B cell (primary cell): Measurements from ENCODE around the gene ANO2. TPM values are rescaled to one million over a fixed set of nuclear protein-coding genes. Genes with fewer than 3 reads are reported as not detected.

ENCODE experiments used
- ATAC-seq: fragments of 200-7000 bp; cut with Tn5 transposase; one replicate; pipeline ENCODE4 v1.10.0; 2021; ENCODE audit warnings: low read depth, mild to moderate bottlenecking, moderate number of reproducible peaks, moderate library complexity
- CTCF ChIA-PET: fragments of 350-600 bp; sonication (Branson Sonifier 250); formaldehyde crosslinking; loops from one replicate; lab custom pipeline; 2021; ENCODE audit warnings: antibody characterized with exemption, inconsistent platforms; lab: Charles Lee
- POLR2A ChIA-PET: fragments of 350-600 bp; sonication (Branson Sonifier 250); formaldehyde crosslinking; loops from one replicate; lab custom pipeline; 2021; ENCODE audit warnings: antibody characterized with exemption; lab: Charles Lee
- DNase-seq: peaks from one replicate; pipeline ENCODE4 v3.0.0; 2013
- H2AFZ ChIP-seq: 2 replicates; pipeline ENCODE4 v1.6.1; 2012; ENCODE audit warnings: mild to moderate bottlenecking, low read depth, low read length; ENCODE audit not compliant: insufficient read depth, poor library complexity, severe bottlenecking
- H3K27ac ChIP-seq, 2 donors: 1 replicate in 1 of 2; 2 replicates in 1 of 2; pipeline ENCODE4 v1.5.1; 2012 to 2013; ENCODE audit warnings: low read length in 2 of 2, mild to moderate bottlenecking in 2 of 2, moderate library complexity in 1 of 2
- H3K27me3 ChIP-seq, 4 experiments: fragments of 200-600 bp in 1 of 4; sonication (generic) in 1 of 4; replicated peaks in 1 of 4; 1 replicate in 2 of 4; 2 replicates in 2 of 4; pipeline versions ENCODE4 v1.6.1 to v1.7.0; 2013 to 2016; ENCODE audit warnings: low read length in 3 of 4, mild to moderate bottlenecking in 2 of 4, mixed read lengths in 1 of 4, moderate library complexity in 1 of 4; ENCODE audit not compliant: insufficient read depth in 4 of 4, control insufficient read depth in 3 of 4; ENCODE audit errors: control extremely low read depth in 1 of 4
- H3K36me3 ChIP-seq, 2 experiments: replicated peaks in 1 of 2; 1 replicate in 1 of 2; 2 replicates in 1 of 2; pipeline versions ENCODE4 v1.6.1 to v1.7.1; 2013; ENCODE audit warnings: low read length in 1 of 2; ENCODE audit not compliant: insufficient read depth in 2 of 2, control insufficient read depth in 1 of 2; ENCODE audit errors: control extremely low read depth in 1 of 2, extremely low read depth in 1 of 2
- H3K4me1 ChIP-seq, 2 donors: fragments of 200-600 bp in 1 of 2; sonication (generic) in 1 of 2; 1 replicate in 1 of 2; 2 replicates in 1 of 2; pipeline versions ENCODE4 v1.5.1 to v1.6.1; 2013 to 2017; ENCODE audit warnings: low read length in 2 of 2; ENCODE audit not compliant: control insufficient read depth in 2 of 2, insufficient read depth in 2 of 2
- H3K4me2 ChIP-seq: replicated peaks from 2 replicates; pipeline ENCODE3; 2012; ENCODE audit warnings: mild to moderate bottlenecking, low read depth, low read length; ENCODE audit not compliant: poor library complexity, severe bottlenecking
- H3K4me3 ChIP-seq, 5 experiments: fragments of 200-600 bp in 1 of 5; sonication (generic) in 1 of 5; 1 replicate in 3 of 5; 2 replicates in 2 of 5; pipeline versions ENCODE4 v1.5.1 to v1.7.0; 2011 to 2016; ENCODE audit warnings: low read length in 4 of 5, mild to moderate bottlenecking in 4 of 5, low read depth in 2 of 5, control low read depth in 1 of 5, moderate library complexity in 1 of 5; ENCODE audit not compliant: insufficient read depth in 1 of 5; ENCODE audit errors: control extremely low read depth in 1 of 5, extremely low read depth in 1 of 5
- H3K79me2 ChIP-seq: fragments of 200-600 bp; sonication (generic); one replicate; pipeline ENCODE4 v1.6.0; 2016; ENCODE audit warnings: low read length; ENCODE audit not compliant: control insufficient read depth, insufficient read depth
- H3K9ac ChIP-seq: fragments of 200-600 bp; sonication (generic); 2 replicates; pipeline ENCODE4 v1.6.1; 2017; ENCODE audit warnings: mild to moderate bottlenecking, low read length, moderate library complexity
- H3K9me3 ChIP-seq, 3 donors: one replicate each; pipeline versions ENCODE4 v1.6.1 to v1.7.1; 2013; ENCODE audit warnings: low read length in 2 of 3; ENCODE audit not compliant: control insufficient read depth in 2 of 3, insufficient read depth in 1 of 3; ENCODE audit errors: control extremely low read depth in 1 of 3
- H4K20me1 ChIP-seq: 2 replicates; pipeline ENCODE4 v1.6.0; 2012; ENCODE audit warnings: mild to moderate bottlenecking, low read length; ENCODE audit not compliant: insufficient read depth, control insufficient read depth, poor library complexity, severe bottlenecking
- H3K27ac Mint-ChIP-seq: one replicate; pipeline ENCODE4 v1.8.0; 2021; ENCODE audit warnings: mixed read lengths
- H3K27me3 Mint-ChIP-seq: one replicate; pipeline ENCODE4 v1.8.0; 2021; ENCODE audit warnings: mixed read lengths
- H3K4me1 Mint-ChIP-seq: one replicate; pipeline ENCODE4 v1.8.0; 2021; ENCODE audit warnings: mixed read lengths
- H3K4me3 Mint-ChIP-seq: one replicate; pipeline ENCODE4 v1.8.0; 2021; ENCODE audit warnings: mixed read lengths
- H3K9me3 Mint-ChIP-seq: one replicate; pipeline ENCODE4 v1.8.0; 2022; ENCODE audit warnings: mixed read lengths; ENCODE audit not compliant: insufficient read depth
- CTCF ChIP-seq: fragments of 200-600 bp; IDR thresholded peaks from one replicate; pipeline ENCODE4 v1.8.0; 2022; ENCODE audit warnings: antibody characterized with exemption, mild to moderate bottlenecking
- EZH2 ChIP-seq: IDR thresholded peaks from 2 replicates; pipeline ENCODE4 v1.6.1; 2012; ENCODE audit warnings: borderline replicate concordance, low read depth, mild to moderate bottlenecking, moderate library complexity, low read length; ENCODE audit not compliant: insufficient read depth, poor library complexity, severe bottlenecking
- WGBS: methylation state at CpG from one replicate; pipeline ENCODE4 v1.1.5; 2013; ENCODE audit warnings: missing lambda C conversion rate; ENCODE audit not compliant: insufficient coverage; 5-methylcytosine and 5-hydroxymethylcytosine counted together
- intact Hi-C: fragments of 100-400 bp; cut with micrococcal nuclease; formaldehyde crosslinking; loops from one replicate; pipeline ENCODE4 v1.10.0; 2022
- polyA plus RNA-seq: library from polyadenylated mRNA; depleted of rRNA; stranded (reverse); fragments of >200 nt; gene quantifications from 2 replicates; pipeline ENCODE4 v1.2.3, GENCODE V29; 2012
- total RNA-seq, 2 donors: library from RNA; stranded (reverse); fragments of 120-200 nt in 1 of 2; gene quantifications; 1 replicate in 1 of 2; 2 replicates in 1 of 2; pipeline versions ENCODE4 v1.2.3 to v1.2.4, GENCODE V29; 2013 to 2022

ANO2 gene
- total and polyA plus RNA-seq, 2 donors (not counting 1 experiment from before 2014, with no cell fraction given), result not detected

- no peaks in the 10 kb centered on the region for H3K9me3 Mint-ChIP-seq
Observed at GRCh38 chr12:5899675-5900074, 45.4 kb downstream of the ANO2 start.

GRCh38 chr12:5898874-5899273 is 46.2 kb downstream of the ANO2 start:
- Histone ChIP-seq H2AFZ (no peak overlapping the region), H3K4me2 (no peak overlapping the region), H3K9me3 (no peaks in the 10 kb centered on the region), H3K4me3 (no peak overlapping the region), H3K36me3 (no peaks in the 10 kb centered on the region), H3K9ac (no peak overlapping the region), H4K20me1 (no peaks in the 10 kb centered on the region), H3K79me2 (no peaks in the 10 kb centered on the region), H3K4me1 (no peaks in the 10 kb centered on the region), H3K27me3 (peaks cover 0 to 9% (median 0%) of the 10 kb centered on the region in 4 experiments), H3K27ac (no peak overlapping the region)
- H3K4me3 Mint-ChIP-seq, result no peak overlapping the region
- H3K4me1 Mint-ChIP-seq, result no peaks in the 10 kb centered on the region
- CTCF ChIA-PET, result interaction anchor here (0.6 kb wide), 1 partner anchor 41 kb away, joined by 3 read pairs; no protein-coding TSS in a partner anchor
- POLR2A ChIA-PET, result no interaction called here
- 97% methylated on average over 3 of the region's 3 CpGs for WGBS
- TF ChIP-seq EZH2, result no peak
- TF ChIP-seq CTCF, result no peak
- no peak overlapping the region for H3K27ac Mint-ChIP-seq
- no peaks in the 10 kb centered on the region for H3K9me3 Mint-ChIP-seq
- H3K27me3 Mint-ChIP-seq, result peaks cover 47% of the 10 kb centered on the region
- DNase-seq, result no peak
- ATAC-seq, result no peak
- intact Hi-C loops, result no loop called here

More at GRCh38 chr12:5899675-5900074, 45.4 kb downstream of the ANO2 start:
- no peak overlapping the region for H3K27ac Mint-ChIP-seq
- Histone ChIP-seq H3K4me2 (no peak overlapping the region), H4K20me1 (no peaks in the 10 kb centered on the region), H3K9ac (no peak overlapping the region), H3K36me3 (no peaks in the 10 kb centered on the region), H3K27ac (no peak overlapping the region), H3K4me1 (no peaks in the 10 kb centered on the region), H2AFZ (no peak overlapping the region), H3K4me3 (no peak overlapping the region), H3K9me3 (no peaks in the 10 kb centered on the region), H3K79me2 (no peaks in the 10 kb centered on the region), H3K27me3 (peaks cover 0 to 9% (median 0%) of the 10 kb centered on the region in 4 experiments)
- no peak for TF ChIP-seq CTCF
- no peak for TF ChIP-seq EZH2
- POLR2A ChIA-PET, result no interaction called here
- no peaks in the 10 kb centered on the region for H3K4me1 Mint-ChIP-seq
- ATAC-seq (no peak), DNase-seq (no peak)
- WGBS, result 100% methylated on average over 1 of the region's 3 CpGs
- intact Hi-C loops, result no loop called here
- no peak overlapping the region for H3K4me3 Mint-ChIP-seq
- H3K27me3 Mint-ChIP-seq, result peaks cover 44% of the 10 kb centered on the region
- CTCF ChIA-PET, result no interaction called here
